Stomach (tissue), 9 donors: Measurements from ENCODE around the gene ATP8A2. TPM values are rescaled to one million over a fixed set of nuclear protein-coding genes. Genes with fewer than 3 reads are reported as not detected.

Experiments used
- DNase-seq, 2 donors: peaks; one replicate each; pipeline versions ENCODE4 v3.0.0 to v3.0.0-alpha.2; 2013 to 2019
- H3K27ac ChIP-seq, 5 donors: fragments of 200-600 bp in 4 of 5; sonication (generic) in 4 of 5; one replicate each; pipeline ENCODE4 v1.5.1; 2013 to 2019; ENCODE audit warnings: mild to moderate bottlenecking in 1 of 5, moderate library complexity in 1 of 5
- H3K27me3 ChIP-seq, 3 donors: fragments of 200-600 bp; sonication (generic); one replicate each; pipeline ENCODE4 v1.5.1; 2017 to 2019; ENCODE audit warnings: mixed run types in 1 of 3
- H3K36me3 ChIP-seq, 4 donors: fragments of 200-600 bp; sonication (generic); 1 replicate in 3 of 4; 2 replicates in 1 of 4; pipeline ENCODE4 v1.5.1; 2016 to 2019
- H3K4me1 ChIP-seq, 4 donors: fragments of 200-600 bp; sonication (generic); one replicate each; pipeline ENCODE4 v1.5.1; 2016 to 2019
- H3K4me3 ChIP-seq, 4 donors: fragments of 200-600 bp; sonication (generic) in 3 of 4; one replicate each; pipeline ENCODE4 v1.5.1; 2016 to 2019; ENCODE audit warnings: mild to moderate bottlenecking in 1 of 4
- H3K9me3 ChIP-seq, 4 donors: fragments of 200-600 bp; sonication (generic); one replicate each; pipeline ENCODE4 v1.5.1; 2016 to 2019
- EP300 ChIP-seq: sonication (generic); formaldehyde crosslinking; IDR thresholded peaks from one replicate; pipeline ENCODE4 v1.6.1; 2017; ENCODE audit warnings: antibody characterized with exemption
- POLR2A ChIP-seq, 4 donors: fragments of 450-650 bp; IDR thresholded peaks; one replicate each; pipeline ENCODE4 v1.6.1; 2016; ENCODE audit warnings: antibody characterized with exemption in 4 of 4, control low read depth in 2 of 4, mild to moderate bottlenecking in 1 of 4, moderate library complexity in 1 of 4
- POLR2AphosphoS5 ChIP-seq, 3 donors: sonication (generic); formaldehyde crosslinking; IDR thresholded peaks; one replicate each; pipeline ENCODE4 v1.6.1; 2016; ENCODE audit warnings: antibody characterized with exemption in 3 of 3
- WGBS, 5 donors: extraction: QIAGEN DNeasy Blood & Tissue Kit in 3 of 5; methylation state at CpG; one replicate each; pipeline versions ENCODE4 v1.1.5 to v1.1.7; 2013 to 2018; 5-methylcytosine and 5-hydroxymethylcytosine counted together
- intact Hi-C: fragments of 100-400 bp; cut with DNase I; formaldehyde crosslinking; loops from one replicate; pipeline ENCODE4 v1.15.1; 2023; ENCODE audit warnings: low total_unique reads
- polyA plus RNA-seq, 3 donors: library from polyadenylated mRNA; stranded (reverse); fragments of 200-250 nt; gene quantifications; one replicate each; pipeline ENCODE4 v1.2.3, GENCODE V29; 2013
- total RNA-seq, 5 donors: library from RNA; depleted of rRNA; stranded (reverse); fragments of >200 nt; gene quantifications; one replicate each; pipeline versions ENCODE4 v1.1.0 to v1.2.3, GENCODE V29; 2014 to 2016
- TF ChIP-seq, protein P1 (sequence below), 7 experiments: fragments of 450-650 bp in 4 of 7; fragments of 200-600 bp in 3 of 7; sonication (generic) in 3 of 7; IDR thresholded peaks; one replicate each; pipeline ENCODE4 v1.5.1; 2016 to 2019; ENCODE audit warnings: antibody characterized with exemption in 7 of 7, control low read depth in 2 of 7, mild to moderate bottlenecking in 1 of 7
- donor health status: healthy with polysubstance abuse.
- donor health status: Bipolar disorder and iron deficiency.
- donor health status: healthy.

ATP8A2 gene
- total and polyA plus RNA-seq, 8 donors = 0.12 to 3.5 (median 0.20) TPM; not detected in 3

DNA sequence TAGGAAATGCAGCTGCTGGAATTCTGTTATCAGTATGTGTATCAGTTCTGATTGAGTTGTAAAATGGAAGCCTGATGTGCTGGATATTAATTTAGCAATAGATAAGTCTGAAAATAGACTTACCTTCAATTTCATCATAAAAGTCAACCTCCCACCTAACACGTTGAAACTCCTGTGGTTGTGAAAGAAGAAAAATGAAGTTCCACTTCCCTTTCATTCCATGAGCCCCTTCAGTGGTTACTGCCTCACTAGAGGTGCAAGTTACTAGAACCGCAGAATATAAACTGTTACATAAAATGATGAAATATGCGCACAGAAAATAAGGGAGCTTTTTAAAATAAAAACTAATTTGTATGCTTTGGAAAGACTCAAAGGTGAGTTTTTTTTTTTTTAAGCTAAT is 430.8 kb downstream of the ATP8A2 start:
- no peak for DNase-seq
- Histone ChIP-seq H3K4me1 (peaks cover 0 to 4% (median 0%) of the 10 kb centered on the region in 4 donors), H3K27me3 (no peaks in the 10 kb centered on the region), H3K9me3 (no peaks in the 10 kb centered on the region), H3K4me3 (no peak overlapping the region), H3K27ac (no peak overlapping the region), H3K36me3 (no peaks in the 10 kb centered on the region)
- TF ChIP-seq EP300 (no peak), POLR2A (IDR thresholded peaks at IDR 0.05) (no peak), POLR2AphosphoS5 (IDR thresholded peaks at IDR 0.05) (no peak)
- TF ChIP-seq, protein P1, sequence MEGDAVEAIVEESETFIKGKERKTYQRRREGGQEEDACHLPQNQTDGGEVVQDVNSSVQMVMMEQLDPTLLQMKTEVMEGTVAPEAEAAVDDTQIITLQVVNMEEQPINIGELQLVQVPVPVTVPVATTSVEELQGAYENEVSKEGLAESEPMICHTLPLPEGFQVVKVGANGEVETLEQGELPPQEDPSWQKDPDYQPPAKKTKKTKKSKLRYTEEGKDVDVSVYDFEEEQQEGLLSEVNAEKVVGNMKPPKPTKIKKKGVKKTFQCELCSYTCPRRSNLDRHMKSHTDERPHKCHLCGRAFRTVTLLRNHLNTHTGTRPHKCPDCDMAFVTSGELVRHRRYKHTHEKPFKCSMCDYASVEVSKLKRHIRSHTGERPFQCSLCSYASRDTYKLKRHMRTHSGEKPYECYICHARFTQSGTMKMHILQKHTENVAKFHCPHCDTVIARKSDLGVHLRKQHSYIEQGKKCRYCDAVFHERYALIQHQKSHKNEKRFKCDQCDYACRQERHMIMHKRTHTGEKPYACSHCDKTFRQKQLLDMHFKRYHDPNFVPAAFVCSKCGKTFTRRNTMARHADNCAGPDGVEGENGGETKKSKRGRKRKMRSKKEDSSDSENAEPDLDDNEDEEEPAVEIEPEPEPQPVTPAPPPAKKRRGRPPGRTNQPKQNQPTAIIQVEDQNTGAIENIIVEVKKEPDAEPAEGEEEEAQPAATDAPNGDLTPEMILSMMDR (IDR thresholded peaks at IDR 0.05) = no peak
- intact Hi-C loops = no loop called here
- 66 to 75% (median 68%) methylated on average over 3 of the region's 3 CpGs for WGBS, 5 donors

DNA sequence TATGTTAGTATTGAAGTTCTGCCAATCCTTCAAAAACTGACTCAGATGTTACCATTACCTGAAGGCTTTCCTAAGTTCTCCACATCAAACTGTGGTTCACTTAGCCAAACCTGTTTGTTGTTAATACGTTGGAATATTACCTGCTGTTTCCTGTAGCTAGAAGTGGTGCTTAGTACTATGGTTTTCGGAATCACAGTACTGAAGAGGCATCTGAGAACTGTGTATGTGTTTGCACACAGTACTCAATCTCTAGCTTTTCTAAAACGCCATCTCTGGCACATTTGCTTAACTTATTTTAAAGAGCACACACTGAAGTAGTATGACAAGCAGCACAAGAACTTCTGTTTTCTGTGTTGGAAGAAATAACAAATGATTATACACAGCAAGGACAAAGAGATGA is 431.9 kb downstream of the ATP8A2 start:
- no peak overlapping the region for H3K4me3 ChIP-seq
- no peaks in the 10 kb centered on the region for H3K36me3 ChIP-seq
- peaks cover 0 to 3% (median 0%) of the 10 kb centered on the region in 4 donors for H3K4me1 ChIP-seq
- no peaks in the 10 kb centered on the region for H3K9me3 ChIP-seq
- no peak overlapping the region for H3K27ac ChIP-seq
- TF ChIP-seq EP300 (no peak), POLR2AphosphoS5 (IDR thresholded peaks at IDR 0.05) (no peak), POLR2A (IDR thresholded peaks at IDR 0.05) (no peak)
- TF ChIP-seq, protein P1 (IDR thresholded peaks at IDR 0.05) = no peak
- 46 to 80% (median 50%) methylated on average over 3 of the region's 3 CpGs for WGBS, 5 donors
- H3K27me3 ChIP-seq = no peaks in the 10 kb centered on the region
- intact Hi-C loops = no loop called here
- no peak for DNase-seq

DNA sequence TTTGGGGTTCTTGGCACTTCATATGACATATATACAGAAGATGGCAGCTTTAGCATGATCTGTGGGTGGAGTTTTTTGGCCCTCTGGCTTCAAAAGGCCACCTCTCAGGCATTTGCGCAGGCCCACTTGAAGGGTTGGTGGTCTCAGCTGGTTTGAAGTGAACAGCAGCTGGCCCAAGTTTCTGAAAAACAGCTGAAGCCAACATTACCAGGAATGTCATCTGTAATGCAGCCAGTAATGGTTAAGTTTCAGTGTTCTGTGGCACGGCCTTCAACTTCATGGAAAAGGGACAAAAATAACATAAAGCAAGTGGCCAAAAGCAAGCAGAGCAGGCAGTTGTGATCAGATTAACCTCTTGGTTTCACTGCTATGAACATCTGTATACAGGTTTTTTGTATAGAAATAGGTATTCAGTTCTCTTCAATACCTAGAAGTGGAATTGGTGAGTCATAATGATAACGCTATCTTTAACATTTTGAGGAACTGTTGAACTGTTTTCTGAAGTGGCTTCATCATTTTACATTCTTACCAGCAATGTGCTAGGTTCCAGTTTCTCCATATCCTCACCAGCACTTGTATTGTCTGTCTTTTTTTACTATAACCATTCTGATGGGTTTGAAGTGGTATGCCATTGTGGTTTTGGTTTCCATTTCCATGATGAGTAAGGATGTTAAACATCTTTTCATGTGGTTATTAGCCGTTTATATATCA is 434.6 kb downstream of the ATP8A2 start:
- intact Hi-C loops = no loop called here
- no peaks in the 10 kb centered on the region for H3K27me3 ChIP-seq
- no peaks in the 10 kb centered on the region for H3K36me3 ChIP-seq
- H3K4me1 ChIP-seq = no peaks in the 10 kb centered on the region
- H3K4me3 ChIP-seq = no peak overlapping the region
- TF ChIP-seq, protein P1 (IDR thresholded peaks at IDR 0.05) = no peak
- no peak for TF ChIP-seq POLR2A (IDR thresholded peaks at IDR 0.05)
- no peak for TF ChIP-seq EP300
- no peaks in the 10 kb centered on the region for H3K9me3 ChIP-seq
- DNase-seq = no peak
- 74 to 84% (median 80%) methylated on average over 4 of the region's 4 CpGs for WGBS, 5 donors
- H3K27ac ChIP-seq = no peak overlapping the region

DNA sequence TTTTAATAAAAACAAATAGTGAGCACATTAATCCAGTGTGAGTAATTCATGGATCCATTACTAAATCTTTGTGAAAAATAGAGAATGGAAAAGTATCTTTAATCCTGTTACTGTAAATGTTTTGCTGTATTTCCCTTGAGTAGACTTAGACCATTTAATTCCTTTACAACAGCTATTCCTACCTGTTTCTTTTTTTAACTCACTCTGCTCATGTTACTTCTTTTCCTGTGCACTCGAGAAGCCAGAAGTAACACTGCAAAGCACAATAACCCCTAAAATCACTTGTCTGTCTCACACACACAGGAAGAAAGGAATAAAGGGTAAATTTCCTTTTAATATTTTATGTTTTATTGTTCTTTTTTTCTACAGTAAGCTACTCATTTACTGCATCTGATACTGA is 435.8 kb downstream of the ATP8A2 start:
- 62 to 81% (median 77%) methylated on average over 1 of the region's 1 CpG for WGBS, 5 donors
- H3K36me3 ChIP-seq = no peaks in the 10 kb centered on the region
- TF ChIP-seq, protein P1 (IDR thresholded peaks at IDR 0.05) = no peak
- no peak for TF ChIP-seq POLR2AphosphoS5 (IDR thresholded peaks at IDR 0.05)
- TF ChIP-seq EP300 = no peak
- no peak for TF ChIP-seq POLR2A (IDR thresholded peaks at IDR 0.05)
- H3K27me3 ChIP-seq = no peaks in the 10 kb centered on the region
- no peaks in the 10 kb centered on the region for H3K4me1 ChIP-seq
- DNase-seq = no peak
- intact Hi-C loops = no loop called here
- no peak overlapping the region for H3K27ac ChIP-seq
- peaks cover 0 to 6% (median 0%) of the 10 kb centered on the region in 4 donors for H3K9me3 ChIP-seq
- H3K4me3 ChIP-seq = no peak overlapping the region
